Endodermal cell (in vitro differentiated cells): Measurements from ENCODE around the gene MIPOL1. TPM values are rescaled to one million over a fixed set of nuclear protein-coding genes. Genes with fewer than 3 reads are reported as not detected.

Experiments used
- DNase-seq: peaks from one replicate; pipeline ENCODE4 v3.0.0-alpha.2; 2017
- H3K27ac ChIP-seq: 2 replicates; pipeline ENCODE4 v1.5.1; 2013; ENCODE audit warnings: mild to moderate bottlenecking, low read depth, low read length, moderate library complexity
- H3K27me3 ChIP-seq: 2 replicates; pipeline ENCODE4 v1.6.1; 2013; ENCODE audit warnings: mild to moderate bottlenecking, low read length, moderate library complexity; ENCODE audit not compliant: insufficient read depth, control insufficient read depth, poor library complexity, severe bottlenecking
- H3K36me3 ChIP-seq: 2 replicates; pipeline ENCODE4 v1.7.0; 2013; ENCODE audit warnings: mild to moderate bottlenecking, low read length, moderate library complexity; ENCODE audit not compliant: control insufficient read depth, insufficient read depth
- H3K4me1 ChIP-seq: one replicate; pipeline ENCODE4 v1.7.0; 2013; ENCODE audit warnings: low read length; ENCODE audit not compliant: control insufficient read depth, insufficient read depth
- H3K4me3 ChIP-seq: 2 replicates; pipeline ENCODE4 v1.5.1; 2013; ENCODE audit warnings: mild to moderate bottlenecking, low read length, moderate library complexity
- H3K9ac ChIP-seq: 2 replicates; pipeline ENCODE4 v1.6.1; 2013; ENCODE audit warnings: mild to moderate bottlenecking, low read length, moderate library complexity; ENCODE audit not compliant: poor library complexity, severe bottlenecking; ENCODE audit errors: extremely low read depth
- H3K9me3 ChIP-seq: 2 replicates; pipeline ENCODE4 v1.6.1; 2013; ENCODE audit warnings: mild to moderate bottlenecking, low read length, moderate library complexity; ENCODE audit not compliant: control insufficient read depth
- H3K27ac Mint-ChIP-seq: 2 replicates; pipeline ENCODE4 v1.8.0; 2020; ENCODE audit warnings: mixed read lengths
- H3K27me3 Mint-ChIP-seq: 2 replicates; pipeline ENCODE4 v1.8.0; 2021; ENCODE audit warnings: mild to moderate bottlenecking, mixed read lengths; ENCODE audit not compliant: insufficient read depth
- H3K36me3 Mint-ChIP-seq: 2 replicates; pipeline ENCODE4 v1.8.0; 2020; ENCODE audit warnings: low read depth, mixed read lengths
- H3K4me1 Mint-ChIP-seq: 2 replicates; pipeline ENCODE4 v1.8.0; 2020; ENCODE audit warnings: mixed read lengths
- H3K4me3 Mint-ChIP-seq: 2 replicates; pipeline ENCODE4 v1.8.0; 2020; ENCODE audit warnings: mild to moderate bottlenecking, moderate library complexity, mixed read lengths
- H3K9me3 Mint-ChIP-seq: 2 replicates; pipeline ENCODE4 v1.8.0; 2020; ENCODE audit warnings: mild to moderate bottlenecking, mixed read lengths
- CTCF ChIP-seq: fragments of 200-600 bp; sonication (generic); conservative IDR thresholded peaks from 2 replicates; pipeline ENCODE4 v1.5.0; 2021; ENCODE audit warnings: antibody characterized with exemption, mild to moderate bottlenecking
- WGBS, 2 experiments: methylation state at CpG; one replicate each; pipeline versions ENCODE4 v1.1.5 to v1.1.7; 2013; ENCODE audit warnings: missing lambda C conversion rate in 2 of 2, mixed read lengths in 1 of 2; ENCODE audit not compliant: insufficient coverage in 1 of 2, insufficient read length in 1 of 2; 5-methylcytosine and 5-hydroxymethylcytosine counted together
- total RNA-seq, 2 donors: library from RNA; stranded (reverse); fragmentation: NEBNext Ultra II Directional in 1 of 2; extraction: Animal tissue kit (Norgen Biotek cat#: 25700) in 1 of 2; gene quantifications; 2 replicates in 1 of 2; 3 replicates in 1 of 2; pipeline ENCODE4 v1.2.1, GENCODE V29; 2021

Gene MIPOL1
- total RNA-seq, 2 donors from 2014 or later: 22.0 to 28.5 TPM

GRCh38 chr14:37417833-37418232, 220.1 kb downstream of the MIPOL1 start:
- Mint-ChIP-seq H3K4me1 (no peaks in the 10 kb centered on the region), H3K36me3 (no peaks in the 10 kb centered on the region), H3K27ac (no peak overlapping the region), H3K4me3 (no peak overlapping the region), H3K27me3 (no peaks in the 10 kb centered on the region), H3K9me3 (no peaks in the 10 kb centered on the region)
- H3K27me3 ChIP-seq: no peaks in the 10 kb centered on the region
- no peak overlapping the region for H3K4me3 ChIP-seq
- WGBS, 2 experiments: 86% methylated on average over 1 of the region's 1 CpG; no CpG with 5 or more reads in 1 of the 2 experiments
- H3K9ac ChIP-seq: no peak overlapping the region
- DNase-seq: no peak
- H3K27ac ChIP-seq: no peak overlapping the region
- H3K9me3 ChIP-seq: no peaks in the 10 kb centered on the region
- no peaks in the 10 kb centered on the region for H3K36me3 ChIP-seq
- no peak for TF ChIP-seq CTCF
- peaks cover 2% of the 10 kb centered on the region for H3K4me1 ChIP-seq

GRCh38 chr14:37420622-37421021, 222.9 kb downstream of the MIPOL1 start:
- no peak overlapping the region for H3K4me3 ChIP-seq
- DNase-seq: no peak
- Mint-ChIP-seq H3K27me3 (no peaks in the 10 kb centered on the region), H3K36me3 (no peaks in the 10 kb centered on the region), H3K4me3 (no peak overlapping the region), H3K9me3 (no peaks in the 10 kb centered on the region), H3K4me1 (no peaks in the 10 kb centered on the region), H3K27ac (no peak overlapping the region)
- WGBS, 2 experiments: 94 to 100% methylated on average over 2 of the region's 2 CpGs
- H3K4me1 ChIP-seq: no peaks in the 10 kb centered on the region
- no peak for TF ChIP-seq CTCF
- H3K9me3 ChIP-seq: no peaks in the 10 kb centered on the region
- no peaks in the 10 kb centered on the region for H3K36me3 ChIP-seq
- no peak overlapping the region for H3K9ac ChIP-seq
- H3K27me3 ChIP-seq: no peaks in the 10 kb centered on the region
- H3K27ac ChIP-seq: no peak overlapping the region

- no peak overlapping the region for H3K27ac ChIP-seq
- H3K4me3 Mint-ChIP-seq: no peak overlapping the region
- no peaks in the 10 kb centered on the region for H3K36me3 ChIP-seq
- no peaks in the 10 kb centered on the region for H3K27me3 ChIP-seq
- no peaks in the 10 kb centered on the region for H3K9me3 ChIP-seq
- no peak overlapping the region for H3K9ac ChIP-seq
- H3K4me1 Mint-ChIP-seq: no peaks in the 10 kb centered on the region
- H3K4me1 ChIP-seq: no peaks in the 10 kb centered on the region
- DNase-seq: no peak
- H3K9me3 Mint-ChIP-seq: no peaks in the 10 kb centered on the region
- no peaks in the 10 kb centered on the region for H3K36me3 Mint-ChIP-seq
- H3K27ac Mint-ChIP-seq: no peak overlapping the region
- no peak for TF ChIP-seq CTCF
- H3K4me3 ChIP-seq: no peak overlapping the region
- H3K27me3 Mint-ChIP-seq: no peaks in the 10 kb centered on the region
These were observed 224.6 kb downstream of the MIPOL1 start for GRCh38 chr14:37422319-37422718.
